CD14-positive monocyte (primary cell): ENCODE data around the gene CYTH3. TPM values are rescaled to one million over a fixed set of nuclear protein-coding genes. Genes with fewer than 3 reads are reported as not detected.

Source experiments
- DNase-seq, 3 donors: peaks; one replicate each; pipeline ENCODE4 v3.0.0-alpha.2; 2011 to 2022
- H2AFZ ChIP-seq: 2 replicates; pipeline ENCODE4 v1.6.0; 2012; ENCODE audit warnings: mild to moderate bottlenecking, low read depth, low read length, inconsistent platforms; ENCODE audit not compliant: insufficient read depth, poor library complexity, severe bottlenecking
- H3K27ac ChIP-seq, 2 donors: 1 replicate in 1 of 2; 2 replicates in 1 of 2; pipeline ENCODE4 v1.5.1; 2012 to 2013; ENCODE audit warnings: low read length in 2 of 2, control low read depth in 1 of 2, inconsistent platforms in 1 of 2, low read depth in 1 of 2, mild to moderate bottlenecking in 1 of 2
- H3K27me3 ChIP-seq, 2 donors: one replicate each; pipeline versions ENCODE4 v1.6.0 to v1.6.1; 2011 to 2013; ENCODE audit warnings: low read length in 2 of 2; ENCODE audit not compliant: control insufficient read depth in 2 of 2, insufficient read depth in 2 of 2
- H3K36me3 ChIP-seq, 2 donors: replicated peaks in 1 of 2; 1 replicate in 1 of 2; 2 replicates in 1 of 2; pipeline versions ENCODE4 v1.5.1 to v1.6.1; 2012 to 2013; ENCODE audit warnings: low read length in 2 of 2, control low read depth in 1 of 2, inconsistent platforms in 1 of 2, mild to moderate bottlenecking in 1 of 2; ENCODE audit not compliant: insufficient read depth in 2 of 2, control insufficient read depth in 1 of 2
- H3K4me1 ChIP-seq, 2 donors: 1 replicate in 1 of 2; 2 replicates in 1 of 2; pipeline versions ENCODE4 v1.5.1 to v1.6.1; 2012 to 2013; ENCODE audit warnings: low read length in 2 of 2, control low read depth in 1 of 2, inconsistent platforms in 1 of 2, mild to moderate bottlenecking in 1 of 2, moderate library complexity in 1 of 2; ENCODE audit not compliant: insufficient read depth in 2 of 2, control insufficient read depth in 1 of 2
- H3K4me2 ChIP-seq: replicated peaks from 2 replicates; pipeline ENCODE3; 2012; ENCODE audit warnings: low read length, moderate library complexity, mild to moderate bottlenecking; ENCODE audit not compliant: poor library complexity, severe bottlenecking; ENCODE audit errors: extremely low read depth
- H3K4me3 ChIP-seq, 3 experiments: fragments of 200-600 bp in 1 of 3; sonication (generic) in 1 of 3; replicated peaks in 1 of 3; 1 replicate in 2 of 3; 2 replicates in 1 of 3; pipeline ENCODE4 v1.5.1; 2011 to 2013; ENCODE audit warnings: low read length in 3 of 3, mild to moderate bottlenecking in 3 of 3, control low read depth in 2 of 3, low read depth in 2 of 3, inconsistent platforms in 1 of 3, moderate library complexity in 1 of 3
- H3K79me2 ChIP-seq: 2 replicates; pipeline ENCODE4 v1.6.0; 2012; ENCODE audit warnings: mild to moderate bottlenecking, control low read depth, inconsistent platforms, low read length, moderate library complexity; ENCODE audit not compliant: insufficient read depth
- H3K9ac ChIP-seq: 2 replicates; pipeline ENCODE4 v1.6.0; 2017; ENCODE audit warnings: low read length, mild to moderate bottlenecking; ENCODE audit not compliant: insufficient read depth, poor library complexity, severe bottlenecking
- H3K9me3 ChIP-seq, 2 donors: replicated peaks in 1 of 2; 1 replicate in 1 of 2; 2 replicates in 1 of 2; pipeline versions ENCODE4 v1.5.1 to v1.6.1; 2012 to 2013; ENCODE audit warnings: low read length in 2 of 2, control low read depth in 1 of 2; ENCODE audit not compliant: control insufficient read depth in 1 of 2, insufficient read depth in 1 of 2
- H4K20me1 ChIP-seq: 2 replicates; pipeline ENCODE4 v1.6.0; 2012; ENCODE audit warnings: mild to moderate bottlenecking, low read length, control low read depth, moderate library complexity; ENCODE audit not compliant: insufficient read depth
- H3K27ac Mint-ChIP-seq, 7 donors: one replicate each; pipeline ENCODE4 v1.8.0; 2020; ENCODE audit warnings: mild to moderate bottlenecking in 7 of 7, mixed read lengths in 7 of 7, moderate library complexity in 6 of 7, inconsistent platforms in 2 of 7
- H3K27me3 Mint-ChIP-seq, 3 donors: one replicate each; pipeline ENCODE4 v1.8.0; 2021 to 2022; ENCODE audit warnings: low read depth in 3 of 3, mild to moderate bottlenecking in 3 of 3, mixed read lengths in 3 of 3, moderate library complexity in 3 of 3, inconsistent platforms in 1 of 3
- H3K36me3 Mint-ChIP-seq, 2 donors: one replicate each; pipeline ENCODE4 v1.8.0; 2020; ENCODE audit warnings: mixed read lengths in 2 of 2, inconsistent platforms in 1 of 2, mild to moderate bottlenecking in 1 of 2
- H3K4me1 Mint-ChIP-seq: one replicate; pipeline ENCODE4 v1.8.0; 2020; ENCODE audit warnings: mild to moderate bottlenecking, mixed read lengths
- H3K4me3 Mint-ChIP-seq, 2 donors: one replicate each; pipeline ENCODE4 v1.8.0; 2020; ENCODE audit warnings: mild to moderate bottlenecking in 2 of 2, mixed read lengths in 2 of 2, moderate library complexity in 1 of 2
- H3K9me3 Mint-ChIP-seq, 7 donors: one replicate each; pipeline ENCODE4 v1.8.0; 2020 to 2022; ENCODE audit warnings: mixed read lengths in 7 of 7, mild to moderate bottlenecking in 6 of 7, moderate library complexity in 6 of 7, inconsistent platforms in 2 of 7
- WGBS: methylation state at CpG from one replicate; pipeline ENCODE4 v1.1.5; 2013; ENCODE audit warnings: missing lambda C conversion rate; ENCODE audit not compliant: insufficient coverage; 5-methylcytosine and 5-hydroxymethylcytosine counted together
- intact Hi-C, 2 donors: fragments of 100-400 bp; cut with micrococcal nuclease; formaldehyde crosslinking; loops; one replicate each; pipeline versions ENCODE4 v1.15.0 to v1.15.1; 2023
- polyA plus RNA-seq, 3 donors: library from polyadenylated mRNA; depleted of rRNA in 1 of 3; unstranded in 2 of 3; stranded (reverse) in 1 of 3; fragments of 300-500 nt in 2 of 3; fragments of >200 nt in 1 of 3; fragmentation: Illumina TruSeq in 2 of 3; gene quantifications; 1 replicate in 2 of 3; 2 replicates in 1 of 3; pipeline ENCODE4 v1.2.3, GENCODE V29; 2012 to 2021
- TF ChIP-seq, protein P1 (sequence below): fragments of 200-600 bp; IDR thresholded peaks from one replicate; pipeline ENCODE4 v1.8.0; 2022; ENCODE audit warnings: antibody characterized with exemption, mild to moderate bottlenecking

CYTH3 gene
- polyA plus RNA-seq, 3 donors = 1.3 to 8.5 (median 1.4) TPM

DNA sequence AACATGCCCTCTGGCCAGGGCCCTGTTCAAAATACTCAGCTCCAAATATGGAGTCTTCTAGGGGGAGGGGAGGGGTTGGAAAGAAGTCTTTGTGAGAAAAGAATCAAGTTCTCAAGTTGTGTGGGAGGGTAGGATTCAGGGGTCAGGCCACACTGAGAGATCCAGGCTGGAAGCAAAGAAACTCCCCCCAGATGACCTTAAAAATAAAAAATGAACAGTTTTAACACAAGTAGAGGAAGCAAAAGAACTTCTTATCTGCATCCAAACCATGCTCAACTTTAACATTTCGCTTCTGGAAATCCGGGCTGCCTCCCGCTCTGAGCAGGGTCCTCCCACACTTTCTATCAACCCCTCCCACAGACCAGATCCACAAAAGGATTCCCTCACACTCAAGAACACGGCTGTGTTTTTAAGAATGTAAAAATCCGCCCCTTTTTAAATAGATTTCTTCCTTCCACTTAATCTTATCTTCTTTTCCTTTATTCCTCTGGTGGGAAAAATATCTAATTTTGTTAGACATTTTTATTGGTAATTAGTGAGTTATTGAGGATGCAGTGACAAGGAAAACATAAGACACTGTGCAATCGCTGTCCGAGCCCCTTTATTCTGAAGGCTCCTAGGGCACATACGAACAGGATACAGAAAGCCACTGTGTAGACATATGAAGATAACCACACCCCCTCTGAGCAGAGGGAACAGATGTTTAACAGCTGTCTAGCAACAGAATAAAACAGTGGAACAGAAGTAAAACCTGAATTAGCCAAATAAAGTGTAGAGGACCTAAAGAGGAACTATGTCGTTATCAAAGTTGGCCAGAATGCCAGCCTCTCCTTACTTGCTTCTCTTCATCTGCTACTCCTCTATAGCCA lies 43.8 kb downstream of the CYTH3 start:
- H3K9me3 Mint-ChIP-seq = peaks cover 0 to 3% (median 0%) of the 10 kb centered on the region in 7 donors
- H3K27ac Mint-ChIP-seq = peak overlapping the region in 4 of 7 donors; percentile 14 to 59 (median 38)
- no peaks in the 10 kb centered on the region for H3K27me3 ChIP-seq
- no peaks in the 10 kb centered on the region for H3K79me2 ChIP-seq
- H3K4me1 Mint-ChIP-seq = peaks cover 52% of the 10 kb centered on the region
- no peak overlapping the region for H3K9ac ChIP-seq
- peak overlapping the region; percentile 20 for H3K4me2 ChIP-seq
- H2AFZ ChIP-seq = no peak overlapping the region
- peaks cover 42 to 48% of the 10 kb centered on the region in 2 donors for H3K4me1 ChIP-seq
- peaks cover 4% of the 10 kb centered on the region in 2 donors for H3K36me3 Mint-ChIP-seq
- peaks cover 5 to 15% (median 13%) of the 10 kb centered on the region in 3 donors for H3K27me3 Mint-ChIP-seq
- no peak overlapping the region for H3K27ac ChIP-seq
- H3K4me3 ChIP-seq = peak overlapping the region in 1 of 3 experiments; percentile 26
- 3% methylated on average over 3 of the region's 9 CpGs for WGBS
- peak overlapping the region; percentile 6 to 54 for H3K4me3 Mint-ChIP-seq
- H3K36me3 ChIP-seq = no peaks in the 10 kb centered on the region
- intact Hi-C loops = no loop called here
- no peaks in the 10 kb centered on the region for H3K9me3 ChIP-seq
- peaks cover 16% of the 10 kb centered on the region for H4K20me1 ChIP-seq
- TF ChIP-seq, protein P1, sequence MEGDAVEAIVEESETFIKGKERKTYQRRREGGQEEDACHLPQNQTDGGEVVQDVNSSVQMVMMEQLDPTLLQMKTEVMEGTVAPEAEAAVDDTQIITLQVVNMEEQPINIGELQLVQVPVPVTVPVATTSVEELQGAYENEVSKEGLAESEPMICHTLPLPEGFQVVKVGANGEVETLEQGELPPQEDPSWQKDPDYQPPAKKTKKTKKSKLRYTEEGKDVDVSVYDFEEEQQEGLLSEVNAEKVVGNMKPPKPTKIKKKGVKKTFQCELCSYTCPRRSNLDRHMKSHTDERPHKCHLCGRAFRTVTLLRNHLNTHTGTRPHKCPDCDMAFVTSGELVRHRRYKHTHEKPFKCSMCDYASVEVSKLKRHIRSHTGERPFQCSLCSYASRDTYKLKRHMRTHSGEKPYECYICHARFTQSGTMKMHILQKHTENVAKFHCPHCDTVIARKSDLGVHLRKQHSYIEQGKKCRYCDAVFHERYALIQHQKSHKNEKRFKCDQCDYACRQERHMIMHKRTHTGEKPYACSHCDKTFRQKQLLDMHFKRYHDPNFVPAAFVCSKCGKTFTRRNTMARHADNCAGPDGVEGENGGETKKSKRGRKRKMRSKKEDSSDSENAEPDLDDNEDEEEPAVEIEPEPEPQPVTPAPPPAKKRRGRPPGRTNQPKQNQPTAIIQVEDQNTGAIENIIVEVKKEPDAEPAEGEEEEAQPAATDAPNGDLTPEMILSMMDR = no peak
- peak; percentile 8 to 52 (median 10) for DNase-seq

DNA sequence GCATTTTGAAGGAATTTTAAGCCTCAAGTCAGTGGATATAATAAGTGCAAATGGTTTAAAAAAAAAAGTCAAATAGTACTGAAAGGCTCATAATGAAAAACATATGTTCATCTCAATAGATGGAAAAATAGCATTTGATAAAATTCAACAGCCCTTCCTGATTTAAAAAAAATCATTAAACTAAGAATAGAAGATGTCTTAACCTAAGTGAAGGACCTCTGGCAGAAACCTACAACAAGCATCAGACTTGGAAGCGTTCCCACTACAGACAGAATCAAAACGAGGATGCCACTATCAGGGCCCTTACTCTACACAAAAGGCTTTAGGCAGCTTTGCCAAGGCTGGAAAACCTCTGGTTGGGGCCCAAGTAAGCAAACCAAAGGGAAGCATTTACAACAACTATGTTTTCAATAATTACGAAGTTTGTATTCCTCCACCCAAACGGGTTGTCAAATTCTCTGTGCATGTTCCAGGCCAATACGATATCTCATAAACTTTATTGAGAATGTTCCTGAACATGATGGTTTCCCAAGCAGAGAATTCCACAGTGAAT lies 45.1 kb downstream of the CYTH3 start:
- DNase-seq = no peak
- Histone ChIP-seq H3K79me2 (no peaks in the 10 kb centered on the region), H3K4me3 (no peak overlapping the region), H3K4me1 (peaks cover 30 to 37% of the 10 kb centered on the region in 2 donors), H3K27me3 (no peaks in the 10 kb centered on the region), H3K36me3 (no peaks in the 10 kb centered on the region), H3K9ac (no peak overlapping the region), H3K27ac (no peak overlapping the region), H3K9me3 (no peaks in the 10 kb centered on the region), H4K20me1 (peaks cover 15% of the 10 kb centered on the region), H2AFZ (no peak overlapping the region), H3K4me2 (no peak overlapping the region)
- H3K27ac Mint-ChIP-seq = no peak overlapping the region
- WGBS = 92% methylated on average over 4 of the region's 5 CpGs
- no peak overlapping the region for H3K4me3 Mint-ChIP-seq
- H3K9me3 Mint-ChIP-seq = peaks cover 0 to 3% (median 0%) of the 10 kb centered on the region in 7 donors
- H3K27me3 Mint-ChIP-seq = peaks cover 5 to 15% (median 12%) of the 10 kb centered on the region in 3 donors
- H3K36me3 Mint-ChIP-seq = peaks cover 2 to 3% of the 10 kb centered on the region in 2 donors
- TF ChIP-seq, protein P1 = no peak
- intact Hi-C loops = no loop called here
- peaks cover 40% of the 10 kb centered on the region for H3K4me1 Mint-ChIP-seq
